Measurements from ENCODE around the gene STX1B.

Gene STX1B

GRCh38 chr16:30948667-30949649 lies 61.5 kb downstream of the STX1B start, which contains the start of gene ORAI3:
ORAI3 (plus strand) TSS chr16:30949068; CDS start chr16:30949290, 222 bp downstream.
- under 1% methylated on average over 50 of the region's 70 CpGs for WGBS (ENCODE audit: insufficient coverage)
- Histone ChIP-seq H3K27ac (ENCODE audit: insufficient read depth in 1 of 2, low read depth in 1 of 2, low read length in 2 of 2, poor library complexity in 1 of 2, severe bottlenecking in 2 of 2) (peak within 1 kb of the TSS; percentile 67 to 89), H3K4me3 (ENCODE audit: control insufficient read depth in 1 of 7, extremely low read depth in 1 of 7, insufficient read depth in 4 of 7, low read depth in 2 of 7, low read length in 6 of 7) (peak within 1 kb of the TSS; percentile 61 to 99 (median 87)), H3K27me3 (replicated peaks in 2 of 5; ENCODE audit: control insufficient read depth in 4 of 5, insufficient read depth in 5 of 5, low read length in 4 of 5) (no peaks in the 10 kb centered on the region), H3K36me3 (ENCODE audit: control insufficient read depth in 4 of 4, insufficient read depth in 4 of 4, low read length in 3 of 4) (peaks cover 0 to 58% (median 24%) of the 10 kb centered on the region in 4 experiments), H3K9me3 (ENCODE audit: control extremely low read depth in 1 of 5, control insufficient read depth in 4 of 5, insufficient read depth in 2 of 5, low read depth in 1 of 5, low read length in 4 of 5) (no peaks in the 10 kb centered on the region), H3K4me1 (ENCODE audit: control extremely low read depth in 1 of 4, control insufficient read depth in 4 of 4, insufficient read depth in 4 of 4, low read length in 3 of 4) (peaks cover 2 to 39% (median 30%) of the 10 kb centered on the region in 4 experiments)
- DNase-seq, result peak; percentile 62 to 84 (median 78)
- ChIA-PET POLR2A (interaction anchor here (0.6 kb wide), 1 partner anchor 11 kb away, joined by 3 read pairs; no protein-coding TSS in a partner anchor), CTCF (interaction anchor here (1.2 to 3.3 kb wide), 4 partner anchors 7 to 14 kb away, joined by 3 to 14 read pairs (median 7); no protein-coding TSS in a partner anchor)

DNA sequence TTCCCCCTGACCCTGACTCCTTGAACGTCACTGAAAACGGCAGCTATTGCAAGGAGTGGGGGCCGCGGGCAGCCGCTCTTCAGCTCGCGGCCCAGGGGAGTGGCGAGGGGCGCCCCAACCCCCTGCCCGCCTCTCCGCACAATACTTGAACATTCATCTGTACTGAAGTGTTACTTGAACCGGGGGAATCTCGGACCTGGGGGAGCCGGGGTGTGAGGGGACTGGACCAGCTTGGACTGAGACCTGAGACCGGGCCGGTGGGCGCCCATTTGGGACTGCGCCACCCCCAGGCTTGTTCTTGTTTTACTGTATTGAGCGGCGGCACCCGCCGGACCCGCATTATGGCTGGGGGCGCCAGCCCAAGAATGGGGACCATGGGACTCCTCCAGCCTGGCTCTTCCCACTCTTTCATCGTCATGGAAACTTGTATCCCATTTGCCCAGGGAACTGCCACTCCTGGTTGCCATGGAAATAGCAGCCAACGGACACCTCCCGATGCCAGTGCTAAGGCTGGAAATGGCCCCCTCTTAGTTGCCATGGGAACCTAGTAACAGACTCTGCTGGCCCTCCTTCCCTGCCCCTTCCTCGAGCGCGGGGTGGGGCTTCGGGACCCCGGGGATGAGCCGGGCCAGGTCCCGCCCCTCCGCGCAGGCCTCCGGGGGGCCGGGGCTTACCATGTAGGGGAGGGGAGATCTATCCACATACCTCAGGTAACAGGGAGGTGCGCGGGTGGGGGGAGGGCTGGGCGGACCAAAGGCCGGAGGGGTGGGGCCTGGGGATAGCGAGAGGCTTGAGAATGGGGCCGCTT lies 62.4 kb downstream of the STX1B start:
- peak; percentile 85 to 94 (median 93) for DNase-seq
- Histone ChIP-seq H3K4me1 (ENCODE audit: control extremely low read depth in 1 of 4, control insufficient read depth in 4 of 4, insufficient read depth in 4 of 4, low read length in 3 of 4) (peaks cover 2 to 31% (median 25%) of the 10 kb centered on the region in 4 experiments), H3K27ac (ENCODE audit: insufficient read depth in 1 of 2, low read depth in 1 of 2, low read length in 2 of 2, poor library complexity in 1 of 2, severe bottlenecking in 2 of 2) (peak overlapping the region; percentile 67 to 89), H3K9me3 (ENCODE audit: control extremely low read depth in 1 of 5, control insufficient read depth in 4 of 5, insufficient read depth in 2 of 5, low read depth in 1 of 5, low read length in 4 of 5) (no peaks in the 10 kb centered on the region), H3K4me3 (ENCODE audit: control insufficient read depth in 1 of 7, extremely low read depth in 1 of 7, insufficient read depth in 4 of 7, low read depth in 2 of 7, low read length in 6 of 7) (peak overlapping the region in 6 of 7 experiments; percentile 81 to 99 (median 90)), H3K36me3 (ENCODE audit: control insufficient read depth in 4 of 4, insufficient read depth in 4 of 4, low read length in 3 of 4) (peaks cover 0 to 55% (median 23%) of the 10 kb centered on the region in 4 experiments), H3K27me3 (replicated peaks in 2 of 5; ENCODE audit: control insufficient read depth in 4 of 5, insufficient read depth in 5 of 5, low read length in 4 of 5) (no peaks in the 10 kb centered on the region)
- WGBS (ENCODE audit: insufficient coverage), result 63% methylated on average over 24 of the region's 44 CpGs
- CTCF ChIA-PET, result interaction anchor here (3.3 kb wide), 1 partner anchor 11 kb away, joined by 14 read pairs; no protein-coding TSS in a partner anchor
- POLR2A ChIA-PET, result no interaction called here

GRCh38 chr16:30947541-30947858 lies 62.9 kb downstream of the STX1B start:
- H3K27ac ChIP-seq (ENCODE audit: insufficient read depth in 1 of 2, low read depth in 1 of 2, low read length in 2 of 2, poor library complexity in 1 of 2, severe bottlenecking in 2 of 2), result peak overlapping the region in 1 of 2 experiments; percentile 89
- CTCF ChIA-PET, result interaction anchor here (3.3 kb wide), 1 partner anchor 10 kb away, joined by 14 read pairs; no protein-coding TSS in a partner anchor
- 100% methylated on average over 1 of the region's 3 CpGs for WGBS (ENCODE audit: insufficient coverage)

DNA sequence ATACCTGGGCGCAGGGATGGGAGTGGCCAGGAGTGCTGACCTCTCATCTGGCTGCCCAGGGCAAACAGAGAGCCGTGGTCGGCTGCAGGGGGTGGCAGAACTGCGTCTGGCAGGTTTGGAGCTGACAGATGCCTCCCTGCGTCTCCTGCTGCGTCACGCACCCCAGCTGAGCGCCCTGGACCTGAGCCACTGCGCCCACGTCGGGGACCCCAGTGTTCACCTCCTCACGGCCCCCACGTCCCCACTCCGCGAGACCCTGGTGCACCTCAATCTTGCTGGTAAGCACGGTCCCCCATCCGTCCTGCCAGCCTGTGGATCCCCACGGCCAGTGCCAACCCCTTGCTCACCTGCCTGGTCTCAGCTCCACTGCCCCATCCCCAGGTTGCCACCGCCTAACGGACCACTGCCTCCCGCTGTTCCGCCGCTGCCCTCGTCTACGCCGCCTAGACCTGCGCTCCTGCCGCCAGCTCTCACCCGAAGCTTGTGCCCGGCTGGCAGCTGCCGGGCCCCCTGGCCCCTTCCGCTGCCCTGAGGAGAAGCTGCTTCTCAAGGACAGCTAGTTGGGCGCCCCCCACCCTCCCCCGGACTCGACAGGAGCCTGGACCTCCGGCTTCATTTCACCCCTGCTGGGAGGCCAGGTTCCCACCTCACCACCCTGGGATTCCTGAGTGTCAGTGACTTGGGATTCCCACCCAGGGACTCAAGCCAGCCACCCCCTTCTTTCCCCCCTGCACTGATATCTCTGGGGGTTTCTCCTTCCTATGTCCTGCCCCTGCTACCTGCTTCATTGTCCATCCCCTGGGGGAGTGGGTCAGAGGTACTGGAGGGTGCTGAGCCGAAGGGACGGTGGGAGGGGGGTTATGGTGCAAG lies 63.5 kb downstream of the STX1B start:
- 98% methylated on average over 36 of the region's 38 CpGs for WGBS (ENCODE audit: insufficient coverage)
- ChIA-PET POLR2A (no interaction called here), CTCF (interaction anchor here (3.3 kb wide), 1 partner anchor 10 kb away, joined by 14 read pairs; no protein-coding TSS in a partner anchor)
- Histone ChIP-seq H3K36me3 (ENCODE audit: control insufficient read depth in 4 of 4, insufficient read depth in 4 of 4, low read length in 3 of 4) (peaks cover 0 to 63% (median 28%) of the 10 kb centered on the region in 4 experiments), H3K4me3 (ENCODE audit: control insufficient read depth in 1 of 7, extremely low read depth in 1 of 7, insufficient read depth in 4 of 7, low read depth in 2 of 7, low read length in 6 of 7) (no peak overlapping the region), H3K27me3 (replicated peaks in 2 of 5; ENCODE audit: control insufficient read depth in 4 of 5, insufficient read depth in 5 of 5, low read length in 4 of 5) (no peaks in the 10 kb centered on the region), H3K9me3 (ENCODE audit: control extremely low read depth in 1 of 5, control insufficient read depth in 4 of 5, insufficient read depth in 2 of 5, low read depth in 1 of 5, low read length in 4 of 5) (no peaks in the 10 kb centered on the region), H3K4me1 (ENCODE audit: control extremely low read depth in 1 of 4, control insufficient read depth in 4 of 4, insufficient read depth in 4 of 4, low read length in 3 of 4) (peaks cover 2 to 34% (median 30%) of the 10 kb centered on the region in 4 experiments), H3K27ac (ENCODE audit: insufficient read depth in 1 of 2, low read depth in 1 of 2, low read length in 2 of 2, poor library complexity in 1 of 2, severe bottlenecking in 2 of 2) (peak overlapping the region in 1 of 2 experiments; percentile 34)
- no peak for DNase-seq

More at GRCh38 chr16:30947541-30947858, 62.9 kb downstream of the STX1B start:
- peaks cover 0 to 57% (median 26%) of the 10 kb centered on the region in 4 experiments for H3K36me3 ChIP-seq (ENCODE audit: control insufficient read depth in 4 of 4, insufficient read depth in 4 of 4, low read length in 3 of 4)
- POLR2A ChIA-PET, result no interaction called here
- H3K27me3 ChIP-seq (replicated peaks in 2 of 5; ENCODE audit: control insufficient read depth in 4 of 5, insufficient read depth in 5 of 5, low read length in 4 of 5), result no peaks in the 10 kb centered on the region
- H3K9me3 ChIP-seq (ENCODE audit: control extremely low read depth in 1 of 5, control insufficient read depth in 4 of 5, insufficient read depth in 2 of 5, low read depth in 1 of 5, low read length in 4 of 5), result no peaks in the 10 kb centered on the region
- H3K4me1 ChIP-seq (ENCODE audit: control extremely low read depth in 1 of 4, control insufficient read depth in 4 of 4, insufficient read depth in 4 of 4, low read length in 3 of 4), result peaks cover 2 to 28% (median 25%) of the 10 kb centered on the region in 4 experiments
- DNase-seq, result no peak
- no peak overlapping the region for H3K4me3 ChIP-seq (ENCODE audit: control insufficient read depth in 1 of 7, extremely low read depth in 1 of 7, insufficient read depth in 4 of 7, low read depth in 2 of 7, low read length in 6 of 7)

- POLR2A ChIA-PET, result no interaction called here
- H3K36me3 ChIP-seq (ENCODE audit: control insufficient read depth in 4 of 4, insufficient read depth in 4 of 4, low read length in 3 of 4), result peaks cover 0 to 54% (median 31%) of the 10 kb centered on the region in 4 experiments
- CTCF ChIA-PET, result interaction anchor here (1.6 to 11.2 kb wide), 3 partner anchors 10 to 99 kb away, joined by 16 to 98 read pairs (median 26); no protein-coding TSS in a partner anchor
- no peak for DNase-seq
- H3K9me3 ChIP-seq (ENCODE audit: control extremely low read depth in 1 of 5, control insufficient read depth in 4 of 5, insufficient read depth in 2 of 5, low read depth in 1 of 5, low read length in 4 of 5), result no peaks in the 10 kb centered on the region
- H3K27ac ChIP-seq (ENCODE audit: insufficient read depth in 1 of 2, low read depth in 1 of 2, low read length in 2 of 2, poor library complexity in 1 of 2, severe bottlenecking in 2 of 2), result no peak overlapping the region
- no peak overlapping the region for H3K4me3 ChIP-seq (ENCODE audit: control insufficient read depth in 1 of 7, extremely low read depth in 1 of 7, insufficient read depth in 4 of 7, low read depth in 2 of 7, low read length in 6 of 7)
- peaks cover 0 to 22% (median 17%) of the 10 kb centered on the region in 4 experiments for H3K4me1 ChIP-seq (ENCODE audit: control extremely low read depth in 1 of 4, control insufficient read depth in 4 of 4, insufficient read depth in 4 of 4, low read length in 3 of 4)
- no peaks in the 10 kb centered on the region for H3K27me3 ChIP-seq (replicated peaks in 2 of 5; ENCODE audit: control insufficient read depth in 4 of 5, insufficient read depth in 5 of 5, low read length in 4 of 5)
These were observed 66.1 kb downstream of the STX1B start for GRCh38 chr16:30944352-30944751.

DNA sequence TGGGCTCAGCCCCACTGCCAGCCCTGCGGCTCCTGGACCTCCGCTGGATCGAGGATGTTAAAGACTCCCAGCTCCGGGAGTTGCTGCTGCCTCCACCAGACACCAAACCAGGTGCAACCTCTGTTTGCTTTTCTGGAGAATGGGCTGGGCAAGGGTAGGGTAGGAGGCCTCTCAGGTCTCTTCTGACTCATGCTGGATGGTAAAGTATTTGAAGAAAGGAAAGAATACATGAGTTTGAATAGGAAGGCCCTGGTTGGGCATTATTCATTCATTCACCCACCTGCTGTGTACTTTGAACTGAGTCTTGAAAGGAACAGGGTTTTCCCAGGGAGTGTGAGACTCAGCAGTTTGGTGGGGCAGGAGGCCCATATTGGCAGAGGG lies 68.0 kb downstream of the STX1B start:
- POLR2A ChIA-PET, result no interaction called here
- CTCF ChIA-PET, result interaction anchor here (0.8 to 11.2 kb wide), 15 partner anchors 8 to 219 kb away, joined by 3 to 98 read pairs (median 4); partner anchors contain the start of gene FBXL19
- WGBS (ENCODE audit: insufficient coverage), result 94% methylated on average over 3 of the region's 4 CpGs
- Histone ChIP-seq H3K4me1 (ENCODE audit: control extremely low read depth in 1 of 4, control insufficient read depth in 4 of 4, insufficient read depth in 4 of 4, low read length in 3 of 4) (peaks cover 0 to 23% (median 16%) of the 10 kb centered on the region in 4 experiments), H3K9me3 (ENCODE audit: control extremely low read depth in 1 of 5, control insufficient read depth in 4 of 5, insufficient read depth in 2 of 5, low read depth in 1 of 5, low read length in 4 of 5) (no peaks in the 10 kb centered on the region), H3K27me3 (replicated peaks in 2 of 5; ENCODE audit: control insufficient read depth in 4 of 5, insufficient read depth in 5 of 5, low read length in 4 of 5) (no peaks in the 10 kb centered on the region), H3K4me3 (ENCODE audit: control insufficient read depth in 1 of 7, extremely low read depth in 1 of 7, insufficient read depth in 4 of 7, low read depth in 2 of 7, low read length in 6 of 7) (peak overlapping the region in 1 of 7 experiments; percentile 48), H3K27ac (ENCODE audit: insufficient read depth in 1 of 2, low read depth in 1 of 2, low read length in 2 of 2, poor library complexity in 1 of 2, severe bottlenecking in 2 of 2) (peak overlapping the region in 1 of 2 experiments; percentile 40), H3K36me3 (ENCODE audit: control insufficient read depth in 4 of 4, insufficient read depth in 4 of 4, low read length in 3 of 4) (peaks cover 0 to 50% (median 31%) of the 10 kb centered on the region in 4 experiments)
- DNase-seq, result no peak
